COLO668 (cell line): ENCODE data around the gene PTP4A2.
"Not testable (repeated sequence)": the region's sequence is repeated elsewhere in the genome, so short reads cannot be mapped to it uniquely, and the experiment has no call there.

Experiments
- DNase-seq: peaks from one replicate; lab custom pipeline; 2025; ENCODE audit not compliant: unreplicated experiment; lab: John Stamatoyannopoulos, UW

The PTP4A2 gene

DNA sequence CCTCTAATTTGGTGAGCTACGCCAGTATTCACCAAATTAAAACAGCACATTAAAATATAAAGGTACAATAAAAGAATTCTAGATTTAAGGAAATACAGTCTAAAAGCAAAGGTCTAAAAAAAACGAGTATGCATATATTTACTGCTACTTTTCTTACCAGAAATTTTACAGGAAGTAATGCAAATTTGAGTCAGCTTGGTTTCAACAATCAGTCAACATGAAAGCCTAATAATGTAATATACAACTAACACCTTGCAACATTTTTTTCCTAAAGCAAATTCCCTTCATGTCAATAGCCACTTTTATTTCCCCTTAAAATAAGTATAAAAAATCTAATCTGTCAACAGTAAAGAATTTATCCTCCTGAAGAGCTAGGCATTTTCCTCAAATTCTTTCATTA lies 11.9 kb downstream of the PTP4A2 start:
- no peak for DNase-seq

DNA sequence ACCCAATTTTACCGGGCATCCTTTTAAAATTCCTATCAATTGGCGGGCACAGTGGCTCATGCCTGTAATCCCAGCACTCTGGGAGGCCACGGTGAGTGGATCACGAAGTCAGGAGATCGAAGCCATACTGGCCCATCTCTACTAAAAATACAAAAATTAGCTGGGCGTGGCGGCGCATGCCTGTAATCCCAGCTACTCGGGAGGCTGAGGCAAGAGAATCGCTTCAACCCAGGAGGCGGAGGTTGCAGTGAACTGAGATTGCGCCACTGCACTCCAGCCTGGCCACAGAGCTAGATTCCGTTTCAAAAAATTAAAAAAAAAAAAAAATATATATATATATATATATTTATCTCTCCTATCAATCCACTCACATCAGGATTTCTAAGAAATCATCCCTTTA lies 12.3 kb downstream of the PTP4A2 start:
- DNase-seq: not testable (repeated sequence)

DNA sequence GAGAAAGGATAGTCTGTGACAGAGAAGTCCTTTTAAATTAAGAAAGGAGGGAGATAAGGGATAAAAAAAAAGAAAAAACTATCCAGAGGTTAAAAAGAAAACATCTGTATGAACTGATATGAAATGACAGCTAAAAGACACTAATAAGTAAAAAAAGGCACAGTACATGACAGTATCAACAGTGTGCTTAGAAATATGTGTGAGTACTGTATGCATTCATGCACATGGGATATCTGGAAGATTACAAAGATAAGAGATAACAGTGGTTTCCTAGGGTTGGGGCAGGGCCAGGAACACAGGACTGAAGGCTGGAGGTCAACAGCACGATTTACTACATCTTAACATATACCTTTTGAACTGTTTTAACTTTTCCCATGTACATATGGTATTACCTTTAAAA lies 13.3 kb downstream of the PTP4A2 start:
- DNase-seq: no peak

DNA sequence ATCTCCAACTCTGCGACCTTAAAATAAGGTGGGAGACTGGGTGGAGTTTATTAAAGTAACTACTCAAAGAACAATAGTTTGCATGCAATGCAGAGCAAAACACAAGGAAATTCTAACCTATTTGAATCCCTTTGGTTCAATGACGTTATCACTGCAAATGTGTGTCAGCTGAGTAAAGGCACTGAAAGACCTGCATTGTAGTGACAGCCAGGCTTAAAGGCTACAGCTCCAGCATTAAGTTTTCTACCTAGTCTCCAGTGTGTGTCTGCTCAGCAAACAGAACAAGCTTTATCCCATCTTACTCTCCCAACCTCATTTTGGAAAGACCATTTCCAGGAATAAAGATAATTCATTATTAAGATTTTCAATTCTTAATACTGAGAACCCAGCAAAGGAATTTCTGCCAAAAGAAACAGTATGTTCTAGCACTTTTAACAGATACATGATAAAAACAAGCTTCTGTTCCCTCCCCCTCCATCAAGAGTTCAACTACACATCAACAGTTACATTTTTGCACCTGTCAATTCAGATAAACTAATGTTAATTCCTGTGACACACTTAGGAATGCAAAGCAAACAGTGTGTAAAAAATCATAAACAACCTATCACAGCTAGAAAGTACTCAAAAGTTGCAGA lies 14.2 kb downstream of the PTP4A2 start:
- no peak for DNase-seq

DNA sequence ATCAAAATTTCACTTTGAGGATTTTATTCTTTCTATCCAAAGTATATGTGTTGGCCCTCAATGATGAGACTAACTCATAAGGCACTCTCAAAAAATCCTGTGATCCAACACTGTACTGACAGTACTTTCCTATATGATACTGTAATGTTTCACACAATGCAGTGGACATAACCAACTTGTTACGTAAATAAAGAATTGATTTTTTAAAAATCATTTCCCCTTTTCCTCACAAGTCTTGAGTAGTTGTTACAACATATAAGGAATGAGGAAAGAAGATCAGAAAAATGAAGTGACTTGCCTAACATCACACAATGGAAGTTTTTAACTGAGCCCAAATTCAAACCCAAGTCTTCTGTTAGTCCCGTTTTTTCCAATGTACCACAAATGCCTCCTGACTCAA lies 17.2 kb downstream of the PTP4A2 start:
- no peak for DNase-seq

DNA sequence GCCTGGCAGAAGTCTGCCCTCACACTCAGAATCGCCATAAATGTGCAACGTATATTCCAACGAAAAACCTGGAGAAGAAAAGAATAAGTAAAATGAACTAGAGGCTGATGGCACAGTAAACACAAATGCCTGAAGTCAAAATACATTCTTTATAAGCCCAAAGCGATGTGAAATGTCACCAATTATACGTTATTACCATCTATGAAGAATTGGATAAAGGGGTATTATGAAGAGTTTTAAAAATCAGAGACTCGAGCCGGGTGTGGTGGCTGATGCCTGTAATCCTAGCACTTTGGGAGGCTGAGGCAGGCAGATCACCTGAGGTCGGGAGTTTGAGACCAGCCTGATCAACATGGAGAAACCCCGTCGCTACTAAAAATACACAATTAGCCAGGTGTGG lies 18.6 kb downstream of the PTP4A2 start:
- DNase-seq: no peak

DNA sequence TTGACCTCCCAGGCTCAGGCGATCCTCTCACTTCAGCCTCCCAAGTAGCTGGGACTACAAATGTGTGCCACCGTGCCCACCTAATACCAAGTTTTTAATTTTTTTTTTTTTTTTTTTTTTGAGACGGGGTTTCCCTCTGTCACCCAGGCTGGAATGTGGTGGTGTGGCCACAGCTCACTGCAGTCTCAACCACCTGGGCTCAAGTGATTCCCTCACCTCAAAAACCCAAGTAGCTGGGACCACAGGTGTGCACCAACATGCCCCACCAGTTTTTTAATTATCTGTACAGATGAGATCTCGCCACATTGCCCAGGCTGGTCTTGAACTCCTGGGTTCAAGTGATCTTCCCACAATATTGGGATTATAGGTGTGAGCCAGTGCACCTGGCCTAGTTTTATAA lies 22.7 kb downstream of the PTP4A2 start:
- DNase-seq: no peak

DNA sequence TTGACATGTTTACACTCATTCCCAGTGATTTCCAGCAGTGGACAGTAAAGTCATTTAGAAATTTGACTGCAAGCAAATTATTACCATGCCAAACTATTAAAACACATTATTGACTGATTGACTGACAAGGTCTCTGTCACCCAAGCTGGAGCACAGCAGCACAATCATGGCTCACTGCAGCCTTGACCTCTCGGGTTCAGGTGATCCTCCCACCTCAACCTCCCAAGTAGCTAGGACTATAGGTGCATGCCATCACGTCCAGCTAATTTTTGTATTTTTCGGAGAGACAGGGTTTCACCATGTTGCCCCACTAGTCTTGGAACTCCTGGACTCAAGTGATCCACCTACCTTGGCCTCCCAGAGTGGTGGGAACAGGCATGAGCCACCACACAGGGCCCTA lies 24.2 kb downstream of the PTP4A2 start:
- DNase-seq: no peak

DNA sequence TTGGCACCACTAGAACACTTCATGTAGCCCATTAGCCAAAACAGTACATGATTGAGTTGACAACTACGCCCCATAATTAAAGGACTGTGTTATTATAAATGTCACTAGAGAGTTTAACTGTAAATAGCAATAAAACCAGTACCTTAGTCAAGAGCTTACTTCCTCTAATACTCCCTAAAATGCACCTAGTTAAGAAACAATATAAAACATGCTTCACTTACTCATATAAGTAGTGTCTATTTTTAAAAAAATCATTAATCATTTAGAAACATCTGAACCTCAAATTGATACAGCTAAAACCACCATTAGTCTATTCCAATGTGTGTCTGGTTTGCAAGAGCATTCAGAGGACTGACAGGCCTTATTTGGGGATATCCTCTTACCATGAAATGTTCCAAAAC lies 25.3 kb downstream of the PTP4A2 start:
- no peak for DNase-seq

DNA sequence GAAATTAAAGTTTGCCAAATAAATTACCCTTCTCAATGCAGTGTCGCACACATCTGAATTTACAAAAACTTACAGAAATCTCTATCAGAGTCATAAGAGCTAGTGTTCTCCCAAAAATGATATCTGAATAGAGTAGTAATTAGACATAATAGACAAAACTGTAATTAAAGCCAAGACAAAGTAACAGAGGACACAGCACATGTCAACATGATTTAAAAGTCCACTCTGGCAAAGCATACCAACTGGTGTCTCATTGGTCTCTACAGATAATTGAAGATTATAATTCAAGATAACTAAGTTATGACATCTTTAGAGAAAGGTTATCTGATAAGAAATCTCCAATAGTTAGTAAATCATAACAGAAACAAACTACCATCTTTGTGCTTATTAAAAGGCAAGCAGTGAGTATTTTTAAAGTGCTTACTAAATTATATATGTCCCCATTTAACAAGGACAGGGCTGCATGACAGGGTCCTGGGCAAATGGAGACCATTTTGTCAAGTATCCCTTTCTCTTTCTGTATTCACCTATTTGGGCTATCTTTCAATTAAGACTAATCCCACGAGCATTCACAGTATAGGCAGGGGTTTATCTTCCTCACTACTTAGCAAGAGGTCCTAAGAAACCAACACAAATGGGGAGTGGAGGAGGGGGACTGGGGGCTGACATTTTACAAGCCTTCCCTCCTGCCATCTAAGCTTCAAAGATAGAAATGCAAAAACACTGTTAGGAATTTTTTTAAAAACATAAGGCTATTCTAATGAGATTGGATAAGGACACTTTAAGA lies 26.0 kb downstream of the PTP4A2 start:
- no peak for DNase-seq

DNA sequence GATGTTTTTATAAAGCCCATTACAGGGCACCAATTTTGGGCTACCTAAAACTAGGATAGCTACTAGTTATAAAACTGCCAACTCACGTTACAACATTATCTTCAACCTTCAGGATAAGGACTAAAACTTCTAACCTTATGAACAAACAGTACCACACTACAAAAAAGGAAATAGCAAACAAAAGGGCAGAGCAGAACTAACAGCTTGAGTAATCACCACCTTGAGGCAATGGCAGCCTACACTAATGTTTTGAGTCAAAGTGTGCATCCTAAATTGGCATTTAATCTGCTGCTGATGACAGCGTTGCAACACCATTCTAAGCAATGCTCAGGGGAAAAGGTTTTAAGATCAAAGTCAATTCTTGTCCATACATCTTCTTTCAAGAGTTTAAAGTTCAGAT lies 27.2 kb downstream of the PTP4A2 start:
- DNase-seq: no peak

DNA sequence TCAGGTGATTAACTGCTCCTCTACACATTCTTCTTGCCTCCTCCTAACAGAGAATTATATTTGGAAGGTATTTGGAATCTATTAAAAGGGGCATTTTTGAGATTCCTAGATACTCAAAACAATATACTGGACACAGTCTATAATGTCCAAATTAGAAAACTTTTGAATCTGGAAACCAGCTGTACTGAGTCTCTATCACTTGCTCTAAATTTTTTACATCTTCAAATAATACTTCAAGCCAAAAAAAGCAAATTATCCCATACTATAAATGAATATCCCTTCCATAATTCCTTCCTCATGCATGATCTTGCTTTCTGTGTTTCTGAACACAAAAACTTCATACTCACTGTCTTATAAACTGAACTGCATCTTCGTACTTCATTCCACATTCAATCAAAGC lies 28.5 kb downstream of the PTP4A2 start:
- DNase-seq: no peak

DNA sequence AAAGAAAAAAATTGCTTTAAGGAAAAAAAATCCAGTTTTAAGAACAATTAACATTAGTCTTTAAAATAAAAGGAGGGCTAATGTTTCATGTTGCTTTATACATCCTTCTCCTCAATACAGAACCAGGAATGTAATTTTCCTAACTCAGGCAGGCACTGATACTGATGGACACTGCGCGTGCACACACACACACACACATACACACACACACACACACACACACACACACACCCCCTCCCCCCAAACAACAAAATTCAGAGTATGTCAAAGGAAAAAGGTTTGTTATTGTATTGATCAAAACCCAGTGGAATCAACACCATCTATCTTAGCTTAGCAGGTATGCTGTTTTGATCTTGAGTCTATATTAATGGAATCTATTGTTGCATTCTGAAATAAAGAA lies 31.6 kb downstream of the PTP4A2 start:
- no peak for DNase-seq

DNA sequence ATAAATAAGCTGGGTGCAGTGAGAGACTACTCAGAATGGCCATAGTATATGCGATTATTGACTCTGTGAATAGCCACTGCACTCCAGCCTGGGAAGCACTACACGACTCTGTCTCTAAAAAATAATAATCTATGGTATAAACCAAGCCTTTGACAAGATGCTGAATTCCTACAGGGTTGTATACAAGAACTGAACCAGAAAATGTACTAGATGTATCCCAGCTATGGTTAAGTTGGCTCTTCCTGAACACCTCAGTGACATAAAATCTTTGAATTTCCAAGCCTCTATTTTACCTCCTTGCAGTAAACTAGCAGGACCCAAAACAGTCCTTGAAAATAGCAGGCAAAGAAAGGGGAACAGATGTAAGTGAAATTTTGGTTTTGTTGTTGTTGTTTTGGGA lies 32.5 kb downstream of the PTP4A2 start:
- DNase-seq: no peak

DNA sequence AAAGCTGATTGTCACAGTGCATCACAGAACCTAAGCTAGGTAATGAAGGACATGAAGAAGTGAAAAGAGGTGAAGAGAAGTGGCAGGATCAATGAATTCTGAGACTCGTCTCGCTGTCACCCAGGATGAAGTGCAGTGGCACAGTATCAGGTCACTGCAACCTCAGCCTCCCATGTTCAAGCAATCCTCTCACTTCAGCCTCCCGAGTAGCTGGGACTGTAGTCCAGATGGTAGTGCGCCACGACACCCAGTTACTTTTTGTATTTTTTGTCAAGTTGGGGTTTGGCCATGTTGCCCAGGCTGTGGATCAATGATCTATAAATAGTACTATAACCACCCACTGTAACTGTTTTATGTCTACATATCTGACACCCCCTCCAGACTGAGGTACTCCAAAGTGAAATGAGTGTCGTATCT lies 33.1 kb downstream of the PTP4A2 start:
- DNase-seq: no peak

DNA sequence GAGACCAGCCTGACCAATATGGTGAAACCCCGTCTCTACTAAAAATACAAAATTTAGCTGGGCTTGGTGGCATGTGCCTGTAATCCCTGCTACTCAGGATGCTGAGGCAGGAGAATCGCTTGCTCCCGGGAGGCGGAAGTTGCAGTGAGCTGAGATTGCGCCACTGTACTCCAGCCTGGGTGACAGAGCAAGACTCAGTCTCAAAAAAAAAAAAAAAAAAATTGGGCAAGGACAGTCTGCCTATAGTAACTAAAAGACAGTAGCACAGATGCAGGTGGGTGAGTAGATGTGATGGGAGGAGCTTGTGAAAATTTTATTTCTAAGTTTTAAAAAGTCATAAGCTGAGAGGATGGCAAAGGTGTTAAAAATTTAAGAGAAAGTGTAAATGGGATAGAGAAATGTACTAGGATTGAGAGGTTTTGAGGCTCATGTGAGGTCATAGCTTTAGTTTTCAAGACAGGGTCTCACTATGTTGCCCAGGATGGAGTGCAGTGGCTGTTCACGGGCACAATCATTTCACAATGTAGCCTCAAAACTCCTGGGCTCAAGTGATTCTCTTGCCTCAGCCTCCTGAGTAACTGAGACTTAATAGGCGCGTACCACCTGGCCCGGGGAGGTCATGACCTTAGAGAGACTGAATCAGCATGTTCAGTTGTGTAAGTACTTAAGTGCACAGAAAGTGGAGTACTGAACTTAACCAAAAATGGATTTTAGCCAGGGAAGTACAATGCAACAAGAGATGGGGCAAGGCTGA lies 33.7 kb downstream of the PTP4A2 start:
- DNase-seq: no peak

DNA sequence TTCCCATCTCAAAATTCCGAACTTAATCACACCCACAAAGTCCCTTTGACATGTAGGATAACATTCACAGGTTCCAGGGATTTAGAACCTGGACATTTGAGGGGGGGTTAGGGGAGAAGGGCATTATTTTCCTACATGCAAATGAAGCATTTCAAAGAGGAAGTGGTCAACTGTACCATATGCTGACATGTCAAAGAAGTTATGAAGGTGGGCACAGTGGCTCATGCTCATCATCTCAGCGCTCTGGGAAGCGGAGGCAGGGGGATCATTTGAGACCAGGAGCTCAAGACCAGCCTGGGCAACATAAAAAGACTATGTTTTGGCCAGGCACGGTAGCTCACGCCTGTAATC lies 35.7 kb downstream of the PTP4A2 start:
- DNase-seq: no peak

DNA sequence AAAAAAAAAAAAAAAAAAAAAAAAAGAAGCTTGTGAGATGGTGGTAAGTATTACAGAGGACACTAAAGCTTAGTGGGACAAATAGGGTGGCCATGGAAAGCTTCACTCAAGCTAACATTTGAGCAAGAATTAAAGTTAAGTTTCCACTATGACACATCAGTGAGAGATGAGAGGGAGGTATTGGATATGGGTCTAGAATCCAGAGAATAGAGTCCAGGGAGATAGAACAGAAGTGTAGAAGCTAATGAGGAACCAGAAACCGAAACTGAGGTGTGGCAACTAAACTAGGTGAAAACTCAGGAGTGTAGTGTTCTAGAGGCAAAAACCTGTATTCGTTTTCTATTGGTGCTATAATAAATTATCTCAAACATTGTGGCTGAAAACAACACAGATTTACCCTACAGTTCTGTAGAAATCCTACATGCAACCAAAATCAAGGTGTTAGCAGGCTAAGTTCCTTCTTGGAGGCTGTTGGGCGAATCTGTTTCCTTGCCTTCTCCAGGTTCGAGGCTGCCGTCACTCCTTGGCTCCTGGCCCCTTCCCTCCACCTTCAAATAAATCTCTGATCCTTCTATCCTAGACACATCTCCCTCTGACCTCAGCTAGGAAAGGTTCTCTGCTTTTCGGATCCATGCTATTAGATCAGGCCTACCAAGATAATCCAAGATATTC lies 36.2 kb downstream of the PTP4A2 start:
- no peak for DNase-seq

DNA sequence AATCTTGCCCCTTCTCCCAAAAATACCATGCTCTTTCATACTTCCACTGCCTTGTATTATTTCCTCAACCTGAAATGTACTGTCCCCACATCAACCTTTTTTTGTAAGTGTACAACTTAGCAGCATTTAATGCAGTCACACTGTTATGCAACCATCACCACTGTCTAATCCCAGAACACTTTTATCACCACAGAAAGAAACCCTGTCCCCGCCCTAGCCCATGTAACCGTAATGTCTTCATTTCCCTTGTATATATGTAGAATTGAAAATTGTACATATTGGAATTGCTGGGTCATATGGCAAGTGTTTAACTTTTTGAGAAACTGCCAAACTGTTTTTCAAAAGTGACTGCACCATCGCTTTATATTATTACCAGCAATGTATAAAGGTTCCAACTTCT lies 37.4 kb downstream of the PTP4A2 start:
- no peak for DNase-seq

DNA sequence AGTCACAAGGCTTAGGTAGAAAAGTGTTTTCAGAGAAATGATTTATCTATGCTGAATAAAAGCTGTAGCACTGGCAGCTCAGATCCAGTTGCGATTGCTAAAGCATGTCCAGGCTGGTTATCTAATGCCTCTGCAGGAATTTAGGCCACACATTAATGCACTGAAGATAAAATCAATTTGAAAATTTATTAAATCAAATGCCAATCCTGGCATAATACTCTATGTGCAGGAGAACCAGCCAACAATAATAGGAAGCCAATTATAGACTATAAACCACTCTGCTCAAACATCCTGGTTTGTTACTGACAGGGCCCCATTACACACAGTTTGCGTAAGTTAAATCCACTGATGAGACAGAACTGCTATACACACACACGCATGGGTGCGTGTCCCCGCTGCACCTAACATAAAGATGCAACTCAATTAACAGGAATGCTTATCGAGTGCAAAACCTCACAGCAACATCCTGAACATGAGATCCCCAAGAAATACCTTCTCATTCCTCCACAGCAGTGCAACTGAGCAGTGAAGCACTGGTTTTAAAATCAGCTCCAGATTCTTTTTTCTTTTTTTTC lies 40.6 kb downstream of the PTP4A2 start:
- DNase-seq: no peak

DNA sequence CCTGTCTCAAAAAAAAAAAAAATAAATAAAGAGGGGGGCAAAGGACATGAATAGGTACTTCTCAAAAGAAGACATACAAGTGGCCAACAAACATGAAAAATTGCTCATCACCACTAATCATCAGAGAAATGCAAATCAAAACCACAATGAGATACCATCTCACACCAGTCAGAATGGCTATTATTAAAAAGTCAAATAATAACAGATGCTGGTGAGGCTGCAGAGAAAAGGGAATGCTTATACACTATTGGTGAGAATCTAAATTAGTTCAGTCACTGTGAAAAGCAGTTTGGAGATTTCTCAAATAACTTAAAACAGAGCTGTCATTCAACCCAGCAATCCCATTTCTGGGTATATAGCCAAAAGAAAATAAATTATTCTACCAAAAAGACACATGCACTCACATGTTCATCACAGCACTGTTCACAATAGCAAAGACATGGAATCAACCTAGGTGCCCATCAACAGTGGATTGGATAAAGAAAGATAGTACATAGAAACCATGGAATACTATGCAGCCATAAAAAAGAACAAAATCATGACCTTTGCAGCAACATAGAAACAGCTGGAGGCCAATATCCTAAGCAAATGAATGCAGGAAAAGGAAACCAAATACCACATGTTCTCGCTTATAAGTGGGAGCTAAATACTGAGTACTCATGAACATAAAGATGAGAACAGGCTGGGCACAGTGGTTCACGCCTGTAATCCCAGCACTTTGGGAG lies 42.5 kb downstream of the PTP4A2 start:
- DNase-seq: not testable (repeated sequence)
